Liver (tissue), 9 donors: ENCODE data around the gene LYPD5. TPM values are rescaled to one million over a fixed set of nuclear protein-coding genes. Genes with fewer than 3 reads are reported as not detected.

Experiments used
- DNase-seq: peaks from one replicate; pipeline ENCODE4 v3.0.0-alpha.2; 2017; ENCODE audit warnings: low spot score
- H3K27ac ChIP-seq, 2 donors: one replicate each; pipeline ENCODE4 v1.7.0; 2013; ENCODE audit warnings: inconsistent platforms in 2 of 2, low read length in 2 of 2, control low read depth in 1 of 2, low read depth in 1 of 2, mild to moderate bottlenecking in 1 of 2
- H3K27me3 ChIP-seq, 4 donors: one replicate each; pipeline versions ENCODE4 v1.6.1 to v1.7.0; 2013; ENCODE audit warnings: low read length in 3 of 4, inconsistent platforms in 1 of 4, mild to moderate bottlenecking in 1 of 4, moderate library complexity in 1 of 4; ENCODE audit not compliant: control insufficient read depth in 4 of 4, insufficient read depth in 4 of 4
- H3K36me3 ChIP-seq, 4 donors: one replicate each; pipeline versions ENCODE4 v1.6.1 to v1.7.0; 2013; ENCODE audit warnings: low read length in 3 of 4, mild to moderate bottlenecking in 3 of 4, low read depth in 1 of 4, moderate library complexity in 1 of 4; ENCODE audit not compliant: control insufficient read depth in 4 of 4, insufficient read depth in 3 of 4
- H3K4me1 ChIP-seq, 4 donors: one replicate each; pipeline versions ENCODE4 v1.6.1 to v1.7.0; 2013; ENCODE audit warnings: low read length in 3 of 4, mild to moderate bottlenecking in 3 of 4, moderate library complexity in 1 of 4; ENCODE audit not compliant: control insufficient read depth in 4 of 4, insufficient read depth in 4 of 4
- H3K4me3 ChIP-seq, 3 donors: one replicate each; pipeline versions ENCODE4 v1.6.1 to v1.7.0; 2013; ENCODE audit warnings: low read length in 3 of 3, control low read depth in 1 of 3, low read depth in 1 of 3, mild to moderate bottlenecking in 1 of 3
- H3K9ac ChIP-seq, 2 donors: one replicate each; pipeline ENCODE4 v1.7.0; 2013; ENCODE audit warnings: low read length in 2 of 2, mild to moderate bottlenecking in 2 of 2, moderate library complexity in 2 of 2, control low read depth in 1 of 2, low read depth in 1 of 2
- H3K9me3 ChIP-seq, 4 donors: one replicate each; pipeline versions ENCODE4 v1.6.1 to v1.7.0; 2013; ENCODE audit warnings: low read length in 3 of 4; ENCODE audit not compliant: control insufficient read depth in 4 of 4
- EGR1 ChIP-seq, 2 donors: IDR thresholded peaks; 2 replicates each; pipeline ENCODE4 v1.6.1; 2016 to 2018; ENCODE audit warnings: antibody characterized with exemption in 2 of 2, low read depth in 2 of 2
- FOXA1 ChIP-seq: IDR thresholded peaks from 2 replicates; pipeline ENCODE4 v1.6.1; 2016; ENCODE audit warnings: antibody characterized with exemption
- FOXA2 ChIP-seq: IDR thresholded peaks from 2 replicates; pipeline ENCODE4 v1.6.1; 2016; ENCODE audit warnings: antibody characterized with exemption
- GABPA ChIP-seq, 2 donors: IDR thresholded peaks in 1 of 2; conservative IDR thresholded peaks in 1 of 2; 2 replicates each; pipeline ENCODE4 v1.6.1; 2016; ENCODE audit warnings: antibody characterized with exemption in 2 of 2, mild to moderate bottlenecking in 1 of 2, moderate library complexity in 1 of 2
- HNF4A ChIP-seq, 2 donors: conservative IDR thresholded peaks; 2 replicates each; pipeline ENCODE4 v1.6.1; 2016; ENCODE audit warnings: antibody characterized with exemption in 2 of 2, mild to moderate bottlenecking in 2 of 2
- HNF4G ChIP-seq: IDR thresholded peaks from 2 replicates; pipeline ENCODE4 v1.6.1; 2016; ENCODE audit warnings: antibody characterized with exemption
- JUND ChIP-seq, 2 donors: IDR thresholded peaks; 2 replicates each; pipeline ENCODE4 v1.6.1; 2016; ENCODE audit warnings: antibody characterized with exemption in 2 of 2
- NR2F2 ChIP-seq: IDR thresholded peaks from 2 replicates; pipeline ENCODE4 v1.6.1; 2016; ENCODE audit warnings: antibody characterized with exemption
- RAD21 ChIP-seq, 2 donors: IDR thresholded peaks; 2 replicates each; pipeline ENCODE4 v1.6.1; 2016; ENCODE audit warnings: antibody characterized with exemption in 2 of 2, mild to moderate bottlenecking in 2 of 2
- RXRA ChIP-seq, 2 donors: IDR thresholded peaks; 2 replicates each; pipeline ENCODE4 v1.6.1; 2017 to 2018; ENCODE audit warnings: antibody characterized with exemption in 2 of 2, mild to moderate bottlenecking in 1 of 2
- SP1 ChIP-seq: IDR thresholded peaks from 2 replicates; pipeline ENCODE4 v1.6.1; 2018; ENCODE audit warnings: antibody characterized with exemption, mild to moderate bottlenecking
- TAF1 ChIP-seq: conservative IDR thresholded peaks from 2 replicates; pipeline ENCODE4 v1.6.1; 2016; ENCODE audit warnings: antibody characterized with exemption, mild to moderate bottlenecking
- YY1 ChIP-seq: IDR thresholded peaks from 2 replicates; pipeline ENCODE4 v1.6.1; 2016; ENCODE audit warnings: antibody characterized with exemption, mild to moderate bottlenecking
- WGBS: extraction: QIAGEN DNeasy Blood & Tissue Kit; methylation state at CpG from one replicate; pipeline ENCODE4 v1.1.7; 2013; 5-methylcytosine and 5-hydroxymethylcytosine counted together
- polyA plus RNA-seq, 2 donors: library from polyadenylated mRNA; stranded (reverse) in 1 of 2; unstranded in 1 of 2; fragments of 200-250 nt in 1 of 2; fragments of >200 nt in 1 of 2; fragmentation: Nextera tagmentation in 1 of 2; extraction: Ambion mirVana in 1 of 2; gene quantifications; one replicate each; pipeline versions ENCODE4 v1.2.1 to v1.2.3, GENCODE V29; 2013 to 2015
- total RNA-seq, 2 donors: library from RNA; depleted of rRNA; stranded (reverse); fragments of >200 nt; gene quantifications; one replicate each; pipeline ENCODE4 v1.2.3, GENCODE V29; 2014
- TF ChIP-seq, protein P1 (sequence below): IDR thresholded peaks from 2 replicates; pipeline ENCODE4 v1.6.1; 2016; ENCODE audit warnings: antibody characterized with exemption
- TF ChIP-seq, protein P2 (sequence below): IDR thresholded peaks from 2 replicates; pipeline ENCODE4 v1.6.1; 2016; ENCODE audit warnings: antibody characterized with exemption
- TF ChIP-seq, protein P3 (sequence below): fragments of 150-350 bp; IDR thresholded peaks from 2 replicates; pipeline ENCODE4 v1.5.1; 2017; ENCODE audit warnings: improper control_type of control experiment, low read depth, low read length; ENCODE audit not compliant: missing input control
- TF ChIP-seq, protein P4 (sequence below): IDR thresholded peaks from 2 replicates; pipeline ENCODE4 v1.6.1; 2016; ENCODE audit warnings: antibody characterized with exemption, mild to moderate bottlenecking
- TF ChIP-seq, protein P5 (sequence below): IDR thresholded peaks from 2 replicates; pipeline ENCODE4 v1.6.1; 2016; ENCODE audit warnings: antibody characterized with exemption
- donor health status: healthy.
- donor health status: healthy.
- donor health status: healthy.
- donor health status: healthy.
- donor health status: healthy.

Gene LYPD5
- total and polyA plus RNA-seq, 4 donors, result 0.08 to 0.14 (median 0.13) TPM; not detected in 1

DNA sequence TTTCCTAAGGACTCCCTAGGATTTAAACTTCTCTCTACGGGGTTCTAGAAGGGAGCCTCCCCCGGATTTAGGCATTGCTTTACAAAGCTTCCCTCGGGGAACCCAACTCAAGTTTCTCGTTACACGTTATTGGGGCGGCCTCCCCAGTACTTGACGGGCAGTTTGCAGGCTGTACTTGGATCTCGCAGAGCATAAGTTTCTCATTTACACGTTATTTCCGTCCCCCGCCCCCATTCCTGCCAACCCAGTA, 48.1 kb downstream of the LYPD5 start:
- Histone ChIP-seq H3K9me3 (no peaks in the 10 kb centered on the region), H3K4me1 (peaks cover 5 to 20% (median 11%) of the 10 kb centered on the region in 4 donors), H3K36me3 (peaks cover 0 to 14% (median 3%) of the 10 kb centered on the region in 4 donors), H3K9ac (peak overlapping the region; percentile 79 to 89), H3K27me3 (no peaks in the 10 kb centered on the region), H3K4me3 (peak overlapping the region; percentile 66 to 96 (median 75)), H3K27ac (peak overlapping the region; percentile 83 to 100)
- DNase-seq, result no peak
- no peak for TF ChIP-seq HNF4G
- under 1% methylated on average over 11 of the region's 11 CpGs for WGBS

DNA sequence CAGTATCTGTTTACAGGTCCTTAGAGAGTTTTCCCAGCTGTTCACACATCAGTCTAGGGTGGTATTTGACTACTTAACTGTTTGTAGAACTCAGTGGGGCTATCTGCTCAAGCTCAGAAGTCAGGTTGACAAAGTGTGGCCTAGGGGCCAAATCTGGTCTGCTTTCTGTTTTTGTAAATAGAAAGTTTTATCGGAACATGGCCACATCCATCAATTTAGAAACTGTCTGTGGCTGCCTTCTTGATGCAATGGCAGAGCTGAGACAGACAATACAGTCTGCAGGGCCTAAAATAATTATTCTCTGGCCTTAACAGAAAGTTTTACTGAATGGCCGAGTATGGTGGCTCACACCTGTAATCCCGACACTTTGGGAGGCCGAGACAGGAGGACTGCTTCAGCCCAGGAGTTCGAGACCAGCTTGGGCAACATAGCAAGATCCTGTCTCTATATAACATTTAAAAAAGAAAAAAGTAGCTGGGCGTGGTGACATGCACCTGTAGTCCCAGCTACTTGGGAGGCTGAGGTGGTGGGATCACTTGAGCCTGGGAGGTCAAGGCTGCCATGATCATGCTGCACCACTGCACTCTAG, 49.9 kb downstream of the LYPD5 start:
- Histone ChIP-seq H3K9me3 (no peaks in the 10 kb centered on the region), H3K4me3 (no peak overlapping the region), H3K4me1 (peaks cover 5 to 20% (median 11%) of the 10 kb centered on the region in 4 donors), H3K27ac (no peak overlapping the region), H3K27me3 (no peaks in the 10 kb centered on the region), H3K9ac (no peak overlapping the region), H3K36me3 (peaks cover 2 to 30% (median 10%) of the 10 kb centered on the region in 4 donors)
- TF ChIP-seq TAF1 (no peak), EGR1 (IDR thresholded peaks at IDR 0.05; ENCODE audit: low read depth in 2 of 2) (no peak), JUND (IDR thresholded peaks at IDR 0.05) (no peak), HNF4A (conservative IDR thresholded peaks at IDR 0.05) (no peak), FOXA2 (no peak), HNF4G (no peak), RXRA (IDR thresholded peaks at IDR 0.05) (no peak), GABPA (IDR thresholded peaks at IDR 0.05 in 1 of 2, conservative IDR thresholded peaks at IDR 0.05 in 1 of 2) (no peak), YY1 (no peak), RAD21 (IDR thresholded peaks at IDR 0.05) (no peak)
- TF ChIP-seq, protein P1, sequence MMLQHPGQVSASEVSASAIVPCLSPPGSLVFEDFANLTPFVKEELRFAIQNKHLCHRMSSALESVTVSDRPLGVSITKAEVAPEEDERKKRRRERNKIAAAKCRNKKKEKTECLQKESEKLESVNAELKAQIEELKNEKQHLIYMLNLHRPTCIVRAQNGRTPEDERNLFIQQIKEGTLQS, result no peak
- TF ChIP-seq, protein P2, sequence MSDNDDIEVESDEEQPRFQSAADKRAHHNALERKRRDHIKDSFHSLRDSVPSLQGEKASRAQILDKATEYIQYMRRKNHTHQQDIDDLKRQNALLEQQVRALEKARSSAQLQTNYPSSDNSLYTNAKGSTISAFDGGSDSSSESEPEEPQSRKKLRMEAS, result no peak
- no peak for DNase-seq
- 95% methylated on average over 6 of the region's 6 CpGs for WGBS

DNA sequence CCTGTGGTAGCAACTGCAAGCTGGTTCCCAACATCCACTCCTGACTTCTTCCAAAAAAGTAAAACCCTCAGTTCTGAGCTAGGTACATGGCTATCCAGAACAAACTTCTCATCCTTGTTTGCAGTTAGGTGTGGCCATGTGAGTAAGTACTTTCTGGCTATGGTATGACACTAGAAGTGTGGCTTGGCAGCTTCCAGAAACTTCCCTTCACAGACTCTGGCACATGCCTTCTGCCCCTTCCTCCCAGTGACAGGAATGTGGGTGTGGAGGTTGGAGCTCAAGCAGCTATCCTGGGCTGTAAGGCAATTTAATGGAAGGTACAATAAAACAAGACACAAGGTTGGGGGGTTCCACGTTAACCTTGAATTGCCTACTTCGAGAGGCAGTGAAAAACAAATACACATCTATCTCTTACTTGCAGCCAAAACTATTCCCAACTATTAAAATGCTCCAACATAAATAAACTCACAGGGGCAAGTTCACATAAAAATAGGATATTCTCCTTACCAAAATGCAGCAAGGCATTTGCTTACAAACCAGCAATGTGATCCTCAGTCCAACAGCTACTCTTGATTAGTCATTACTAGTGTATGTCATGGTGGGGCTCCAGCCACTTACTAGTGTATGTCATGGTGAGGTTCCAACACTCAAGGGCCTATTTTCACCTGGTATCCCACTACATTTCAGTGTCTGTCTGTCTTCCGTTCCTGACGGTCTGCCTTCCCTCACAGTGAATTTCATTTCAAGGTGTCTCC, 50.6 kb downstream of the LYPD5 start:
- peaks cover 5 to 20% (median 11%) of the 10 kb centered on the region in 4 donors for H3K4me1 ChIP-seq
- WGBS, result 95% methylated on average over 4 of the region's 4 CpGs
- H3K27me3 ChIP-seq, result no peaks in the 10 kb centered on the region
- no peak overlapping the region for H3K27ac ChIP-seq
- peaks cover 2 to 37% (median 13%) of the 10 kb centered on the region in 4 donors for H3K36me3 ChIP-seq
- H3K4me3 ChIP-seq, result no peak overlapping the region
- H3K9ac ChIP-seq, result no peak overlapping the region
- TF ChIP-seq, protein P3, sequence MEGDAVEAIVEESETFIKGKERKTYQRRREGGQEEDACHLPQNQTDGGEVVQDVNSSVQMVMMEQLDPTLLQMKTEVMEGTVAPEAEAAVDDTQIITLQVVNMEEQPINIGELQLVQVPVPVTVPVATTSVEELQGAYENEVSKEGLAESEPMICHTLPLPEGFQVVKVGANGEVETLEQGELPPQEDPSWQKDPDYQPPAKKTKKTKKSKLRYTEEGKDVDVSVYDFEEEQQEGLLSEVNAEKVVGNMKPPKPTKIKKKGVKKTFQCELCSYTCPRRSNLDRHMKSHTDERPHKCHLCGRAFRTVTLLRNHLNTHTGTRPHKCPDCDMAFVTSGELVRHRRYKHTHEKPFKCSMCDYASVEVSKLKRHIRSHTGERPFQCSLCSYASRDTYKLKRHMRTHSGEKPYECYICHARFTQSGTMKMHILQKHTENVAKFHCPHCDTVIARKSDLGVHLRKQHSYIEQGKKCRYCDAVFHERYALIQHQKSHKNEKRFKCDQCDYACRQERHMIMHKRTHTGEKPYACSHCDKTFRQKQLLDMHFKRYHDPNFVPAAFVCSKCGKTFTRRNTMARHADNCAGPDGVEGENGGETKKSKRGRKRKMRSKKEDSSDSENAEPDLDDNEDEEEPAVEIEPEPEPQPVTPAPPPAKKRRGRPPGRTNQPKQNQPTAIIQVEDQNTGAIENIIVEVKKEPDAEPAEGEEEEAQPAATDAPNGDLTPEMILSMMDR, result no peak
- TF ChIP-seq FOXA1, result no peak
- TF ChIP-seq TAF1, result no peak
- TF ChIP-seq NR2F2, result no peak
- TF ChIP-seq JUND (IDR thresholded peaks at IDR 0.05), result no peak
- TF ChIP-seq, protein P4, sequence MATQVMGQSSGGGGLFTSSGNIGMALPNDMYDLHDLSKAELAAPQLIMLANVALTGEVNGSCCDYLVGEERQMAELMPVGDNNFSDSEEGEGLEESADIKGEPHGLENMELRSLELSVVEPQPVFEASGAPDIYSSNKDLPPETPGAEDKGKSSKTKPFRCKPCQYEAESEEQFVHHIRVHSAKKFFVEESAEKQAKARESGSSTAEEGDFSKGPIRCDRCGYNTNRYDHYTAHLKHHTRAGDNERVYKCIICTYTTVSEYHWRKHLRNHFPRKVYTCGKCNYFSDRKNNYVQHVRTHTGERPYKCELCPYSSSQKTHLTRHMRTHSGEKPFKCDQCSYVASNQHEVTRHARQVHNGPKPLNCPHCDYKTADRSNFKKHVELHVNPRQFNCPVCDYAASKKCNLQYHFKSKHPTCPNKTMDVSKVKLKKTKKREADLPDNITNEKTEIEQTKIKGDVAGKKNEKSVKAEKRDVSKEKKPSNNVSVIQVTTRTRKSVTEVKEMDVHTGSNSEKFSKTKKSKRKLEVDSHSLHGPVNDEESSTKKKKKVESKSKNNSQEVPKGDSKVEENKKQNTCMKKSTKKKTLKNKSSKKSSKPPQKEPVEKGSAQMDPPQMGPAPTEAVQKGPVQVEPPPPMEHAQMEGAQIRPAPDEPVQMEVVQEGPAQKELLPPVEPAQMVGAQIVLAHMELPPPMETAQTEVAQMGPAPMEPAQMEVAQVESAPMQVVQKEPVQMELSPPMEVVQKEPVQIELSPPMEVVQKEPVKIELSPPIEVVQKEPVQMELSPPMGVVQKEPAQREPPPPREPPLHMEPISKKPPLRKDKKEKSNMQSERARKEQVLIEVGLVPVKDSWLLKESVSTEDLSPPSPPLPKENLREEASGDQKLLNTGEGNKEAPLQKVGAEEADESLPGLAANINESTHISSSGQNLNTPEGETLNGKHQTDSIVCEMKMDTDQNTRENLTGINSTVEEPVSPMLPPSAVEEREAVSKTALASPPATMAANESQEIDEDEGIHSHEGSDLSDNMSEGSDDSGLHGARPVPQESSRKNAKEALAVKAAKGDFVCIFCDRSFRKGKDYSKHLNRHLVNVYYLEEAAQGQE, result no peak
- TF ChIP-seq GABPA (IDR thresholded peaks at IDR 0.05 in 1 of 2, conservative IDR thresholded peaks at IDR 0.05 in 1 of 2), result no peak
- no peak for TF ChIP-seq YY1
- TF ChIP-seq RAD21 (IDR thresholded peaks at IDR 0.05), result no peak
- no peak for TF ChIP-seq HNF4A (conservative IDR thresholded peaks at IDR 0.05)
- TF ChIP-seq, protein P5, sequence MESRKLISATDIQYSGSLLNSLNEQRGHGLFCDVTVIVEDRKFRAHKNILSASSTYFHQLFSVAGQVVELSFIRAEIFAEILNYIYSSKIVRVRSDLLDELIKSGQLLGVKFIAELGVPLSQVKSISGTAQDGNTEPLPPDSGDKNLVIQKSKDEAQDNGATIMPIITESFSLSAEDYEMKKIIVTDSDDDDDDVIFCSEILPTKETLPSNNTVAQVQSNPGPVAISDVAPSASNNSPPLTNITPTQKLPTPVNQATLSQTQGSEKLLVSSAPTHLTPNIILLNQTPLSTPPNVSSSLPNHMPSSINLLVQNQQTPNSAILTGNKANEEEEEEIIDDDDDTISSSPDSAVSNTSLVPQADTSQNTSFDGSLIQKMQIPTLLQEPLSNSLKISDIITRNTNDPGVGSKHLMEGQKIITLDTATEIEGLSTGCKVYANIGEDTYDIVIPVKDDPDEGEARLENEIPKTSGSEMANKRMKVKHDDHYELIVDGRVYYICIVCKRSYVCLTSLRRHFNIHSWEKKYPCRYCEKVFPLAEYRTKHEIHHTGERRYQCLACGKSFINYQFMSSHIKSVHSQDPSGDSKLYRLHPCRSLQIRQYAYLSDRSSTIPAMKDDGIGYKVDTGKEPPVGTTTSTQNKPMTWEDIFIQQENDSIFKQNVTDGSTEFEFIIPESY, result no peak
- no peak for TF ChIP-seq RXRA (IDR thresholded peaks at IDR 0.05)
- TF ChIP-seq FOXA2, result no peak
- TF ChIP-seq SP1, result no peak
- TF ChIP-seq, protein P1, result no peak
- TF ChIP-seq, protein P2, result no peak
- no peaks in the 10 kb centered on the region for H3K9me3 ChIP-seq
- DNase-seq, result no peak
